NCI-H345 treated with DMSO at 0.1 percent for 48 hours (cell line): ENCODE measurements around the gene TEC.

Experiments
- DNase-seq: peaks from one replicate; lab custom pipeline; 2025; ENCODE audit not compliant: unreplicated experiment; lab: John Stamatoyannopoulos, UW

The TEC gene

DNA sequence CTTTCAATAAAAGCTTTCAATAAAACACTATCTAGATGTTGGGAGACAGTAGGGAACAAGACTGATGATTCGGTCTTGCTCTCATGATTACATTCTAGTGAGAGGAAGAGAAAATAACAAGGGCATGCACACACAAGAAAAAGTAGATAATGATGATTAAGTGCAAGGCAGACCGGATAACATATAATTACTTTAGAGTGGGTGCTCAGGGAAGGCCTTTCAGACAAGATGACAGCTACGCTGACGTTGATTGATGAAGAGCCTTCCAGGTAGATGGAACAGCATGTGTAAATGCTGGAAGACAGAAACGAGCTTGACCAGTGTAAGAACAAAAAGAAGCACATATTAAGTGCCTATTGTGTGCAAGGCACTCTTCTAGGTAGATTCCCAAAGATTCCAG, 179.0 kb downstream of the TEC start:
- no peak for DNase-seq

DNA sequence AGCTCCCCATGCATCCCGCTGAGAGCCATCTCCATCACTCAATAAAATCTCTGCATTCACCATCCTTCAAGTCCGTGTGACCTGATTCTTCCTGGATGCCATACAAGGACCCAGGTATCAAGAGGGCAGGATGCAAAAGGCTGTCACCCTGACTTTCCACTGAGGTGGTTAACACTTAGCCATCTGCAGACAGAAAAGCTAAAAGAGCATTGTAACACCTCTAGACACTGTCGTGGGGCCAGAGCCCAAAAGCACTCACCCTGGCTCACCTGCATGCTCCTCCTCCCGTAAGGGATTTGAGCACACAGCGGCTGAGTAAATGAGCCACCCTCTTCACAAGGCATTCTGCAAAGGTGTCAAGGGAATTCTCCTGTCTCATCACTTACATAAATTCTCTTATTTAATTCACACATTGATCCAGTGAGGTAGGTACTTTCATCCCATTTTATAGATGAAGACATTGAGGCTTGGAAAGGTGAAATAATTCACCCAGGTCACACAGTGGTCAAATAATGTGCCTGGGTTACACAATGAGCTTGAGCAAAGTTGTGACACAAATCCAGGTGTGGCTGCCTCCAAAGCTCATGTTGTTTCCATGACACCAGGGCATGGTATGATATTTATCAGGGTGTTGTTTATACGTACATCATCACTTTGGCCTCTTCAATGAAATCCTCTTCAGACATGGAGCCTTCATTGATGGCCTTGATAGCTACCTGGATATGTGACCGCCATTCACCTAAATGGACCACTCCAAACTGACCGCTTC, 183.6 kb downstream of the TEC start:
- DNase-seq, result no peak
